HG02623 (cell line): ENCODE results near the gene YKT6.
"Not testable (repeated sequence)": the region's sequence is repeated elsewhere in the genome, so short reads cannot be mapped to it uniquely, and the experiment has no call there.

Source experiments
- ATAC-seq: cut with Tn5 transposase; IDR thresholded peaks from one replicate; pipeline ENCODE4 v1.9.1; 2021; ENCODE audit warnings: moderate library complexity; ENCODE audit not compliant: unreplicated experiment

YKT6 gene

GRCh38 chr7:44171901-44172300 is 28.9 kb upstream of the YKT6 start:
- ATAC-seq: not testable (repeated sequence)

DNA sequence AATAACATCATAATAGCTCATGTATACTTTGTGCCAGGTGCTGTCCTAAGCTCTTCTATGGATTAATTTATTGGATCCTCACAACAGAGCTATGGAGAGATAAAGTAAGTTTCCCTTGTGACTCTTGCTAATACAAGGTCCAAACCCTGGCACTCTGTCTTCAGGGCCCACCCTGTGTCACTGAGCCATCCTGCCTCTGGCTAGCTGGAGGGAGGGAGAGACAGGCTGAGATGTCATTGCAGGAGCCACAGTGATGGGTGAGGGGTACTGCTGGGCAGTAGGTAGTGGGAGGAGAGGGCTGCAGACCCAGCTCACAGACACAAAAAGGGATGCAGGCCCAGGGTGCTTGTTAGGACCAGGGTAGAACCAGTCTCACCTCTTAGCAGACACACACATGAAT is 28.4 kb upstream of the YKT6 start:
- ATAC-seq: no peak

DNA sequence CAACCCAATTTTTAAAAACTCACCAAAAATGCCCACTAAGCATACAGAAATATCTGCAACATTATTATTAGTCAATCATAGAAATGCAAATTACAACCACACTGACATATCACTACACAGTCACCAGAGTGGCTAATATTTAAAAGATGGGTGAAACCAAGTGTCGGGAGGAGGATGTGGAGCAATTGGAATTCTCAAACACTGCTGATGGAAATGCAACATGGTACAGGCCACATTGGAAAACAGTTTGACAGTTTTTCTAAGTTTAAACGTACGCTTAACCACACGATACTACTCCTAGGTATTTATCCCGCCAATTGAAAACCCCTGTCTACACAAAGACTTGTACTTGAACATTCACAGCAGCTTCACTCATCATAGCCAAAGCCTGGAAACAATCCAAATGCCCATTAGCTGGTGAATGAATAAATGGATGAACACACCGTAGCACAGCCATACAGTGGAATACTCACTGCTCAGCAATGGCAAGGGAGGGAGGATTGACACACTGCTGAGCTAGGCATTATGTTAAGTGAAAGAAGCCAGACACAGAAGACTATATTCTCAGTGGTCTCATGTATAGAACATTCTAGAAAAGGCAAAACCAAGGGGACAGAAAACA is 27.9 kb upstream of the YKT6 start:
- ATAC-seq: no peak

GRCh38 chr7:44173911-44174693 is 26.7 kb upstream of the YKT6 start:
- no peak for ATAC-seq

- ATAC-seq: not testable (repeated sequence)
These were observed 26.2 kb upstream of the YKT6 start for GRCh38 chr7:44174694-44174948.

DNA sequence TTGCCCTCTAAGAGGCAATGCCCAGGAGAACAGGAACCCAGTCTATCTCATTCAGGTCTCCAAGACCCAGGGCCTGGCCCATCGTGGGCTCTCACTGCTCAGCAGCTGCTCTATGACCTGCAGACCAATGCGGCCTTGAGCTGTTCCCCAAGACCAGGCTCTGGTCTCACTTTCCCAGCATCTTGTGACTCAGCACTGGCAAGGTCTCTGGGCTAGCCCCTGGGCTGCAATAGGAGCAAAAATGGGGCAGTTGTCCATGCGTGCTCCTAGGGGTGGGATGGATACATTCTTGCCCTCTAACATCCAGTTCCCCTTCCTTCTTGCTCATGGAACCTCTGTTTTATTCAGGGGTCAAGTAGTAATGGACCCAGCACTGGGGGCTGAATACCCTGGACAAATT is 25.0 kb upstream of the YKT6 start:
- ATAC-seq: no peak

- ATAC-seq: no peak
These were observed 24.3 kb upstream of the YKT6 start for GRCh38 chr7:44176486-44176885.

- no peak for ATAC-seq
These were observed 23.1 kb upstream of the YKT6 start for GRCh38 chr7:44177570-44178131.

- ATAC-seq: no peak
These were observed 20.1 kb upstream of the YKT6 start for GRCh38 chr7:44180631-44181030.

- ATAC-seq: no peak
These were observed 18.0 kb upstream of the YKT6 start for GRCh38 chr7:44182827-44183226.

DNA sequence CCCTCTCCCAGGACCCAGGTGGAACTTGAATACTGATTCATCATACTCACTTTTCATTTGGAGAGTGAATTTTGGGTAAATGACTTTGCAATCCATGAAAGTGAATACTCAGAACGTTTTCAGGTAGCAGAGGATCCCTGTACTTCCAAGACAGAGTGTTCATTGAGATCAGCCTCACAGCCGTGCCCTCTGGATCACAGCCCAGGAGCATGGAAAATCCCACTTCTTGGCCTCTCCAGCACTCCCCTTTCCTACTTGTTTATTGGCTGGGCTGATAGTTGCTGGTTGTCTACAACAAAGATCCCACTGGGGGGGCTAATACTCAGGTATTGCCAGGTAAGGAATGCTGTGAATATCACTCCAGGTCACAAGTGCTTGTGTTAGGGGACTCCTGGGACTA is 17.4 kb upstream of the YKT6 start:
- no peak for ATAC-seq

DNA sequence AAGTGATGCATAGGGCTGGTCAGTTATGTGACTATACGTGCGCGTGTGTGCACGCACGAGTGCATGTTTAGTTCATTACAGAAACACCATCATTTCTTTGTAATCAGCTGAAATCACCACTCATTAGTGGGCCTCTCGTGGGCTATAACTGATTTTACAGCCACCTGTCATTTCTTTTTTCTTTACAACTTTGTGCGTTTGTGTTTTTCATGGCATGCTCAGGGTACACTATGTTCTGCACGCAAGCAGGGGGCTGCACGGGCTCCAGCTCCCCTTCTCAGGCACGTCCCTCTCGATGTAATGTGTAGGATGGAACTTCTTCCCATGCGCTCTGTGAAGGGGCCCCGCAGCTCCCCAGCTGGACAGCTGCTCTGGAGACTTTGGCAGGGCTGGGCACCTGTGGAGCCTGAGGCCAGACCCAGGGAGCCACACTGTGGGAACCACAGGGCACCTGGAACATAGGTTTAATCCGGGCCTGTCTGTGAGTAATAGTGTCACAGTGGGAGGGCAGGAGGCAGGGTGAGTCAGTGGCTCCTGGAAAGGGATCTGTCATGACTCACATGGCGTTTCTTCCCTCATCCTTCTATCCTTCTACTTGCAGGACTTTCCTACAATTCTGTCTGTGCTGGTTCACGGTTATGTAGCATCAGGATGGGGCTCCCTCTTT is 16.4 kb upstream of the YKT6 start:
- ATAC-seq: no peak

GRCh38 chr7:44184873-44185446 is 15.8 kb upstream of the YKT6 start:
- no peak for ATAC-seq

- ATAC-seq: no peak
These were observed 15.0 kb upstream of the YKT6 start for GRCh38 chr7:44185729-44186128.

GRCh38 chr7:44186736-44187135 is 14.0 kb upstream of the YKT6 start:
- no peak for ATAC-seq

- no peak for ATAC-seq
These were observed 13.0 kb upstream of the YKT6 start for GRCh38 chr7:44187636-44188416.

DNA sequence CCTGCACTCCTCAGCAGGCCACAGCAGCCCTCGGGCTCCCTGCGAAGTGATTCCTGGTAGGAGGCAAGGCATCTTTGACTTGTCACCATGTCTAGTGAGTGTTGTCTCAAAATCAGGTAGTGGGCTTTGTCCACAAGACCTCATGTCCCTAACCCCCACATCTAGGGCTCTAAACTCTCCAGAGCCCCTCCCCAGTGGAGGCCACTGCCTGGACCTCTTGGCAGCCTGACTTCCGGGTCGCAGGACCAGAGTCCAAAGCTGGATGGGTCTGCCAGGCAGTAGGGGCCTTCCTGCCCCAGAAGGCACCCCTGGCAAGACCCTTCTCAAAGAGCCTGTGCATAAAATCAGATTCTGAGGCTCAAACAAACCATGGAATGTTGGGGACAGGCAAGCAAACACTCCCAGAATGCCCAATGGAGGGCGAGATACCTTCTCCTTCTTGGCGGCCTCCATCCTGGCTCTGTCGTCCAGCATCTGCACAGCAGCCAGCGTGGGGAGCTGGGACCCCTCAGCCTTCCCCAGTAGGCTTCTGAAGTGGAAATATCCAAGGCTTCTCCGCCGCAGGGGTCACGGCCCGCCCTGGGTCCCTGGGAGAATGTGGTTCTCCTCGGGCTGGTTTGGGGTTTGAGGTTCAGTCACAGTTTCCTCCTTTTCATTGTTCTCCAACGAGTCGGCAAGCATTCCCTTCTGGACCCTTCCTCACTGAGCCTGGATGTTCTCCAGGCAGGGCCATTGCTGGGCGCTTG is 12.1 kb upstream of the YKT6 start:
- ATAC-seq: no peak

- ATAC-seq: no peak
These were observed 11.3 kb upstream of the YKT6 start, which contains the start of gene GCK for GRCh38 chr7:44189286-44189992. TSS of gene GCK (minus strand) at chr7:44189439. CDS start at chr7:44188953, 486 bp downstream.
